ENCODE results near the gene PDE4D.

PDE4D gene

GRCh38 chr5:59125011-59125961 is 768.2 kb downstream of the PDE4D start:
- no peak for DNase-seq

GRCh38 chr5:59123595-59124561 is 769.6 kb downstream of the PDE4D start:
- DNase-seq: no peak

GRCh38 chr5:59119480-59119879 is 774.0 kb downstream of the PDE4D start:
- no peak for DNase-seq

- DNase-seq: no peak
Observed at GRCh38 chr5:59117320-59117719, 776.2 kb downstream of the PDE4D start.

- DNase-seq: no peak
Observed at GRCh38 chr5:59116231-59116865, 777.2 kb downstream of the PDE4D start.

- DNase-seq: no peak
Observed at GRCh38 chr5:59115345-59115744, 778.2 kb downstream of the PDE4D start.

- no peak for DNase-seq
Observed at GRCh38 chr5:59109383-59109782, 784.1 kb downstream of the PDE4D start.

GRCh38 chr5:59107692-59108091 is 785.8 kb downstream of the PDE4D start:
- no peak for DNase-seq

- DNase-seq: no peak
Observed at GRCh38 chr5:59104400-59105127, 789.0 kb downstream of the PDE4D start.

GRCh38 chr5:59103303-59103702 is 790.2 kb downstream of the PDE4D start:
- no peak for DNase-seq

GRCh38 chr5:59102437-59102836 is 791.1 kb downstream of the PDE4D start:
- no peak for DNase-seq

GRCh38 chr5:59100875-59101274 is 792.7 kb downstream of the PDE4D start:
- no peak for DNase-seq

GRCh38 chr5:59099995-59100345 is 793.6 kb downstream of the PDE4D start:
- no peak for DNase-seq

- DNase-seq: no peak
Observed at GRCh38 chr5:59099270-59099994, 794.1 kb downstream of the PDE4D start.

GRCh38 chr5:59098743-59099142 is 794.8 kb downstream of the PDE4D start:
- no peak for DNase-seq

GRCh38 chr5:59097712-59098111 is 795.8 kb downstream of the PDE4D start:
- DNase-seq: no peak

- DNase-seq: no peak
Observed at GRCh38 chr5:59097116-59097515, 796.4 kb downstream of the PDE4D start.

GRCh38 chr5:59095480-59095879 is 798.0 kb downstream of the PDE4D start:
- no peak for DNase-seq

GRCh38 chr5:59094864-59095263 is 798.7 kb downstream of the PDE4D start:
- DNase-seq: no peak

- no peak for DNase-seq
Observed at GRCh38 chr5:59093329-59093728, 800.2 kb downstream of the PDE4D start.

- DNase-seq: no peak
Observed at GRCh38 chr5:59092758-59093157, 800.8 kb downstream of the PDE4D start.

GRCh38 chr5:59091965-59092364 is 801.6 kb downstream of the PDE4D start:
- DNase-seq: no peak

All from NCI-H2171 treated with DMSO at 0.1 percent for 48 hours (cell line).